NT2/D1 (cell line): Measurements from ENCODE around the gene OR1M1.
"Not testable (repeated sequence)": the region's sequence is repeated elsewhere in the genome, so short reads cannot be mapped to it uniquely, and the experiment has no call there.

ENCODE experiments used
- YY1 ChIP-seq: IDR thresholded peaks from 2 replicates; pipeline ENCODE4 v1.6.1; 2011; ENCODE audit not compliant: insufficient read length, insufficient read depth
- ZNF274 ChIP-seq: IDR thresholded peaks from 2 replicates; pipeline ENCODE4 v1.6.1; 2011; ENCODE audit warnings: mild to moderate bottlenecking, low read depth, low read length

- not testable (repeated sequence) for TF ChIP-seq ZNF274, YY1
These were observed 15.1 kb upstream of the OR1M1 start for GRCh38 chr19:9071720-9072119.
